Measurements from ENCODE around the gene ERC2. TPM values are rescaled to one million over a fixed set of nuclear protein-coding genes. Genes with fewer than 3 reads are reported as not detected.

The ERC2 gene
- total and polyA plus RNA-seq, 2 of the 13 experiments (the other 11 are each of a cell fraction or from before 2014, with no cell fraction given): 0.16 to 0.22 TPM

DNA sequence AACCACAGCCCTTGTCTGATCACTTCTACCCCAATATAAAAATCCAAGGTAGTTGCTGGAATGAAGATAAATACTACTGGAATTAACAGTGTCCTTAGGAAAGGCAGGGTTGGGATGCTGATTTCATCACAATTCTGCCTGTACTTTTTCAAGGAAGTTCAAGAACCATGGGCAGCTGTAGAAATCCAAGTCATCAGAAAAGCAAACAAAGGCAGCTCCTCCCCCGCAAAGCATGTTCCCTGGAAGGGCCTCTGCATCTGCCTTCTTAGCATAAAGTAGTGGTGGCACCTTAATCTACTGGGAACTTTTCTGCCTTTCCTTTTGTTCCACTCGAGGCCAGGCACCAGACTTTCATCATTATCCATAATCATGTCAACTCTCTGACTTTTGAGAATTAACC is 54.4 kb downstream of the ERC2 start:
- H3K79me2 ChIP-seq (ENCODE audit: insufficient read depth, low read length): no peaks in the 10 kb centered on the region
- intact Hi-C loops (cut with micrococcal nuclease; ENCODE audit: unreplicated experiment): no loop called here
- no peak overlapping the region for H3K9ac ChIP-seq (ENCODE audit: insufficient read depth, low read depth, low read length)
- H3K27me3 ChIP-seq (ENCODE audit: control insufficient read depth in 1 of 2, insufficient read depth in 2 of 2, low read length in 2 of 2): peaks cover 0 to 1% of the 10 kb centered on the region in 2 experiments; a peak in 2 of 5 replicates
- no peak for FAIRE-seq
- no peaks in the 10 kb centered on the region for H3K4me1 ChIP-seq (ENCODE audit: insufficient read depth, low read length)
- H3K4me3 ChIP-seq (replicated peaks in 1 of 3; ENCODE audit: insufficient read depth in 1 of 3, low read depth in 2 of 3, low read length in 3 of 3): no peak overlapping the region
- ChIA-PET CTCF (ENCODE audit: low intra/inter-chr PET ratio, low total read pairs) (no interaction called here), POLR2A (no interaction called here)
- H4K20me1 ChIP-seq (ENCODE audit: insufficient read depth, low read length): no peaks in the 10 kb centered on the region
- no peak overlapping the region for H2AFZ ChIP-seq (ENCODE audit: low read length)
- ATAC-seq: no peak
- DNase-seq (ENCODE audit: low spot score): no peak
- H3K36me3 ChIP-seq (replicated peaks in 1 of 2; ENCODE audit: control insufficient read depth in 1 of 2, insufficient read depth in 2 of 2, low read length in 2 of 2): no peaks in the 10 kb centered on the region
- no peak overlapping the region for H3K27ac ChIP-seq (ENCODE audit: extremely low read length, insufficient read depth, low read length)
- no peaks in the 10 kb centered on the region for H3K9me3 ChIP-seq (ENCODE audit: low read length)
- no peak overlapping the region for H3K4me2 ChIP-seq (ENCODE audit: low read depth, low read length)
- in situ Hi-C loops (cut with HindIII; ENCODE audit: extremely low pct_ligation_motif_present, low pct_unique_long_range_greater_than_20kb): no loop called here
- WGBS (ENCODE audit: low lambda C conversion rate): 0% methylated on average over 2 of the region's 2 CpGs
- BruUV-seq (replicated peaks): no TSS peak
- TF ChIP-seq PPARG (CRISPR knock-in tag; conservative IDR thresholded peaks at IDR 0.05) (no peak), NONO (IDR thresholded peaks at IDR 0.05) (no peak), NONO (CRISPR knock-in tag; conservative IDR thresholded peaks at IDR 0.05) (no peak), IKZF1 (IDR thresholded peaks at IDR 0.05) (no peak), NFKB2 (CRISPR knock-in tag; IDR thresholded peaks at IDR 0.05; ENCODE audit: borderline replicate concordance) (no peak), TEF (CRISPR knock-in tag; IDR thresholded peaks at IDR 0.05) (no peak), ZFP82 (CRISPR knock-in tag; IDR thresholded peaks at IDR 0.05; ENCODE audit: borderline replicate concordance) (no peak), ZFP90 (CRISPR knock-in tag; IDR thresholded peaks at IDR 0.05; ENCODE audit: borderline replicate concordance) (no peak), ZNF614 (CRISPR knock-in tag; IDR thresholded peaks at IDR 0.05; ENCODE audit: borderline replicate concordance) (no peak), GTF3A (CRISPR knock-in tag; conservative IDR thresholded peaks at IDR 0.05) (no peak), CREM (IDR thresholded peaks at IDR 0.05) (no peak), CREM (CRISPR knock-in tag; IDR thresholded peaks at IDR 0.05) (no peak), ZNF335 (CRISPR knock-in tag; IDR thresholded peaks at IDR 0.05) (no peak), ZNF577 (CRISPR knock-in tag; IDR thresholded peaks at IDR 0.05; ENCODE audit: borderline replicate concordance, low read depth) (no peak), ZNF441 (CRISPR knock-in tag; IDR thresholded peaks at IDR 0.05; ENCODE audit: borderline replicate concordance) (no peak), ZNF773 (CRISPR knock-in tag; IDR thresholded peaks at IDR 0.05; ENCODE audit: borderline replicate concordance) (no peak), AHR (CRISPR knock-in tag; IDR thresholded peaks at IDR 0.05) (no peak), GLI4 (CRISPR knock-in tag; IDR thresholded peaks at IDR 0.05; ENCODE audit: borderline replicate concordance) (no peak), ZBTB21 (CRISPR knock-in tag; IDR thresholded peaks at IDR 0.05) (no peak)
- TF ChIP-seq, protein P1, sequence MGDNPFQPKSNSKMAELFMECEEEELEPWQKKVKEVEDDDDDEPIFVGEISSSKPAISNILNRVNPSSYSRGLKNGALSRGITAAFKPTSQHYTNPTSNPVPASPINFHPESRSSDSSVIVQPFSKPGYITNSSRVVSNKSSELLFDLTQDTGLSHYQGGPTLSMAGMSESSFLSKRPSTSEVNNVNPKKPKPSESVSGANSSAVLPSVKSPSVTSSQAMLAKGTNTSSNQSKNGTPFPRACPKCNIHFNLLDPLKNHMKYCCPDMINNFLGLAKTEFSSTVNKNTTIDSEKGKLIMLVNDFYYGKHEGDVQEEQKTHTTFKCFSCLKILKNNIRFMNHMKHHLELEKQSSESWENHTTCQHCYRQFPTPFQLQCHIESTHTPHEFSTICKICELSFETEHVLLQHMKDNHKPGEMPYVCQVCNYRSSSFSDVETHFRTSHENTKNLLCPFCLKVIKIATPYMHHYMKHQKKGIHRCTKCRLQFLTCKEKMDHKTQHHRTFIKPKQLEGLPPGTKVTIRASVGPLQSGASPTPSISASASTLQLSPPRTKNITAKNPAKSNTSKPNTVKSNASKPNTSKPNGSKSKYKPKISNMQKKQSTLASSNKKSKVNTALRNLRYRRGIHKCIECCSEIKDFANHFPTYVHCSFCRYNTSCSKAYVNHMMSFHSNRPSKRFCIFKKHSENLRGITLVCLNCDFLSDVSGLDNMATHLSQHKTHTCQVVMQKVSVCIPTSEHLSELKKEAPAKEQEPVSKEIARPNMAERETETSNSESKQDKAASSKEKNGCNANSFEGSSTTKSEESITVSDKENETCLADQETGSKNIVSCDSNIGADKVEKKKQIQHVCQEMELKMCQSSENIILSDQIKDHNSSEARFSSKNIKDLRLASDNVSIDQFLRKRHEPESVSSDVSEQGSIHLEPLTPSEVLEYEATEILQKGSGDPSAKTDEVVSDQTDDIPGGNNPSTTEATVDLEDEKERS (CRISPR knock-in tag; IDR thresholded peaks at IDR 0.05): no peak
- TF ChIP-seq, protein P2, sequence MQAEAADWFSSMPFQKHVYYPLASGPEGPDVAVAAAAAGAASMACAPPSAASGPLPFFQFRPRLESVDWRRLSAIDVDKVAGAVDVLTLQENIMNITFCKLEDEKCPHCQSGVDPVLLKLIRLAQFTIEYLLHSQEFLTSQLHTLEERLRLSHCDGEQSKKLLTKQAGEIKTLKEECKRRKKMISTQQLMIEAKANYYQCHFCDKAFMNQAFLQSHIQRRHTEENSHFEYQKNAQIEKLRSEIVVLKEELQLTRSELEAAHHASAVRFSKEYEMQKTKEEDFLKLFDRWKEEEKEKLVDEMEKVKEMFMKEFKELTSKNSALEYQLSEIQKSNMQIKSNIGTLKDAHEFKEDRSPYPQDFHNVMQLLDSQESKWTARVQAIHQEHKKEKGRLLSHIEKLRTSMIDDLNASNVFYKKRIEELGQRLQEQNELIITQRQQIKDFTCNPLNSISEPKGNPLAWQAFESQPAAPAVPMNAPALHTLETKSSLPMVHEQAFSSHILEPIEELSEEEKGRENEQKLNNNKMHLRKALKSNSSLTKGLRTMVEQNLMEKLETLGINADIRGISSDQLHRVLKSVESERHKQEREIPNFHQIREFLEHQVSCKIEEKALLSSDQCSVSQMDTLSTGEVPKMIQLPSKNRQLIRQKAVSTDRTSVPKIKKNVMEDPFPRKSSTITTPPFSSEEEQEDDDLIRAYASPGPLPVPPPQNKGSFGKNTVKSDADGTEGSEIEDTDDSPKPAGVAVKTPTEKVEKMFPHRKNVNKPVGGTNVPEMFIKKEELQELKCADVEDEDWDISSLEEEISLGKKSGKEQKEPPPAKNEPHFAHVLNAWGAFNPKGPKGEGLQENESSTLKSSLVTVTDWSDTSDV (CRISPR knock-in tag; IDR thresholded peaks at IDR 0.05): no peak
